Neural progenitor cell (in vitro differentiated cells): ENCODE data around the gene MBOAT7.

Source experiments
- EZH2 ChIP-seq: fragments of 200-600 bp; sonication (generic); IDR thresholded peaks from 2 replicates; pipeline ENCODE4 v1.6.1; 2017; ENCODE audit warnings: antibody characterized with exemption, mild to moderate bottlenecking, moderate library complexity
- TF ChIP-seq, protein P1 (sequence below): fragments of 200-600 bp; sonication (generic); IDR thresholded peaks from 2 replicates; pipeline ENCODE4 v1.5.1; 2017; ENCODE audit warnings: antibody characterized with exemption, mild to moderate bottlenecking

- no peak for TF ChIP-seq EZH2
- TF ChIP-seq, protein P1, sequence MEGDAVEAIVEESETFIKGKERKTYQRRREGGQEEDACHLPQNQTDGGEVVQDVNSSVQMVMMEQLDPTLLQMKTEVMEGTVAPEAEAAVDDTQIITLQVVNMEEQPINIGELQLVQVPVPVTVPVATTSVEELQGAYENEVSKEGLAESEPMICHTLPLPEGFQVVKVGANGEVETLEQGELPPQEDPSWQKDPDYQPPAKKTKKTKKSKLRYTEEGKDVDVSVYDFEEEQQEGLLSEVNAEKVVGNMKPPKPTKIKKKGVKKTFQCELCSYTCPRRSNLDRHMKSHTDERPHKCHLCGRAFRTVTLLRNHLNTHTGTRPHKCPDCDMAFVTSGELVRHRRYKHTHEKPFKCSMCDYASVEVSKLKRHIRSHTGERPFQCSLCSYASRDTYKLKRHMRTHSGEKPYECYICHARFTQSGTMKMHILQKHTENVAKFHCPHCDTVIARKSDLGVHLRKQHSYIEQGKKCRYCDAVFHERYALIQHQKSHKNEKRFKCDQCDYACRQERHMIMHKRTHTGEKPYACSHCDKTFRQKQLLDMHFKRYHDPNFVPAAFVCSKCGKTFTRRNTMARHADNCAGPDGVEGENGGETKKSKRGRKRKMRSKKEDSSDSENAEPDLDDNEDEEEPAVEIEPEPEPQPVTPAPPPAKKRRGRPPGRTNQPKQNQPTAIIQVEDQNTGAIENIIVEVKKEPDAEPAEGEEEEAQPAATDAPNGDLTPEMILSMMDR: no peak
Measured at GRCh38 chr19:54124393-54124792, 65.0 kb downstream of the MBOAT7 start.
